ENCODE measurements around the gene CNPY3.
"Not testable (repeated sequence)": the region's sequence is repeated elsewhere in the genome, so short reads cannot be mapped to it uniquely, and the experiment has no call there.

DNA sequence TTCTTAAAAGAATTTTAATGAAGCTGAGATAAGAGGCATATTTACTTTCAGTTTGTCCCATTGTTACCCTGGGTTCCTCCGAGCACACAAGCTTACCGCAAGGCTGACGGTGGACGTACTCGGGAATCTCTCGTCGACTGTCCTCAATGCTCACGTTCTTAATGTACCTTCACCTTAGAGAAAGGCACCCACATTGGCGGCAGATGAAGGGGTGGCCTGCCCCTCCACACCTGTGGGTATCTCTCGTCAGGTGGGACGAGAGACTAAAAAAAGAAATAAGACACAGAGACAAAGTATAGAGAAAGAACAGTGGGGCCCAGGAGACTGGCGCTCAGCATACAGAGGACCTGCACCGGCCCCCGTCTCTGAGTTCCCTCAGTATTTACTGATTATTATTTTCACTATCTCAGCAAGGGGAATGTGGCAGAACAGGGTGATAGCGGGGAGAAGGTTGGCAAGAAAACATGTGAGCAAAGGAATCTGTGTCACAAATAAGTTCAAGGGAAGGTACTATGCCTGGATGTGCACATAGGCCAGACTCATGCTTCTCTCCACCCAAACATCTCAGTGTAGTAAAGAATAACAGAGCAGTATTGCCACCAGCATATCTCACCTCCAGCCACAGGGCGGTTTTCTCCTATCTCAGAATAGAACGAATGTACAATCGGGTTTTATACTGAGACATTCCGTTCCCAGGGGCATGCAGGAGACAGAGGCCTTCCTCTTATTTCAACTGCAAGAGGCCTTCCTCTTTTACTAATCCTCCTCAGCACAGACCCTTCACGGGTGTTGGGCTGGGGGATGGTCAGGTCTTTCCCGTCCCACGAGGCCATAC lies 26.6 kb upstream of the CNPY3 start:
- TF ChIP-seq, protein P1, sequence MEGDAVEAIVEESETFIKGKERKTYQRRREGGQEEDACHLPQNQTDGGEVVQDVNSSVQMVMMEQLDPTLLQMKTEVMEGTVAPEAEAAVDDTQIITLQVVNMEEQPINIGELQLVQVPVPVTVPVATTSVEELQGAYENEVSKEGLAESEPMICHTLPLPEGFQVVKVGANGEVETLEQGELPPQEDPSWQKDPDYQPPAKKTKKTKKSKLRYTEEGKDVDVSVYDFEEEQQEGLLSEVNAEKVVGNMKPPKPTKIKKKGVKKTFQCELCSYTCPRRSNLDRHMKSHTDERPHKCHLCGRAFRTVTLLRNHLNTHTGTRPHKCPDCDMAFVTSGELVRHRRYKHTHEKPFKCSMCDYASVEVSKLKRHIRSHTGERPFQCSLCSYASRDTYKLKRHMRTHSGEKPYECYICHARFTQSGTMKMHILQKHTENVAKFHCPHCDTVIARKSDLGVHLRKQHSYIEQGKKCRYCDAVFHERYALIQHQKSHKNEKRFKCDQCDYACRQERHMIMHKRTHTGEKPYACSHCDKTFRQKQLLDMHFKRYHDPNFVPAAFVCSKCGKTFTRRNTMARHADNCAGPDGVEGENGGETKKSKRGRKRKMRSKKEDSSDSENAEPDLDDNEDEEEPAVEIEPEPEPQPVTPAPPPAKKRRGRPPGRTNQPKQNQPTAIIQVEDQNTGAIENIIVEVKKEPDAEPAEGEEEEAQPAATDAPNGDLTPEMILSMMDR (IDR thresholded peaks at IDR 0.05) = not testable (repeated sequence)
- TF ChIP-seq POLR2A (IDR thresholded peaks at IDR 0.05) = not testable (repeated sequence)

Measured in Peyer's patch (tissue), 4 donors.